ENCODE results near the gene CDC42EP4.

GRCh38 chr17:73349647-73350046 lies 37.8 kb upstream of the CDC42EP4 start:
- TF ChIP-seq L3MBTL2 (conservative IDR thresholded peaks at IDR 0.05) (no peak), FOXK2 (IDR thresholded peaks at IDR 0.05) (no peak), TARDBP (IDR thresholded peaks at IDR 0.05) (no peak), ELF4 (IDR thresholded peaks at IDR 0.05) (no peak), CTBP1 (IDR thresholded peaks at IDR 0.05; ENCODE audit: borderline replicate concordance) (no peak), SUZ12 (IDR thresholded peaks at IDR 0.05) (no peak), SP1 (IDR thresholded peaks at IDR 0.05) (no peak), NFRKB (IDR thresholded peaks at IDR 0.05) (no peak), LEF1 (IDR thresholded peaks at IDR 0.05; ENCODE audit: borderline replicate concordance) (no peak)

Data from HEK293T (cell line).